Thyroid gland (tissue), 4 donors: ENCODE data around the gene ZCCHC9.

Source experiments
- POLR2A ChIP-seq, 2 donors: fragments of 450-650 bp; IDR thresholded peaks; one replicate each; pipeline ENCODE4 v1.6.1; 2017; ENCODE audit warnings: antibody characterized with exemption in 2 of 2, mild to moderate bottlenecking in 2 of 2, moderate library complexity in 1 of 2
- TF ChIP-seq, protein P1 (sequence below), 6 experiments: fragments of 200-600 bp in 3 of 6; fragments of 450-650 bp in 3 of 6; sonication (generic) in 3 of 6; IDR thresholded peaks; one replicate each; pipeline ENCODE4 v1.5.1; 2016 to 2019; ENCODE audit warnings: antibody characterized with exemption in 6 of 6, mild to moderate bottlenecking in 2 of 6, inconsistent platforms in 1 of 6, moderate library complexity in 1 of 6

DNA sequence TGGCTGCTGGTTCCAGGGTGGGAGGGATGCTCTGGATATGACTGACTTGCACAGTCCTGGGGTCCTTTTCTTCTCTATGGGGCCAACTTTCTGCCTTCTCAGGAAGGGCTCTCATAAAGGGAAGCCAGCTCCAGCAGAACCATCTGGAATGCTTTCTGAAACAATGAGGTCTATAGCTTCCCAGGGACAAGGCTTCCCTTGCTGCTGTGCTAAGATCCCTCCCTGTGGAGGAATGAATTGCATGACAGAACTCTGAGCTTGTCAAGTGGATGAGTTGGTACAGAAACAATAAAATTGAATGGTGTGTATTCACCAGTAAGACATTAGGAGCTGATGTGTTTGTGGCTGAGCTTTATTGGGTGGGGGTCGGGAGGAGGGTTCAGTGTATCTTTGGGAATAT lies 48.5 kb upstream of the ZCCHC9 start:
- TF ChIP-seq, protein P1, sequence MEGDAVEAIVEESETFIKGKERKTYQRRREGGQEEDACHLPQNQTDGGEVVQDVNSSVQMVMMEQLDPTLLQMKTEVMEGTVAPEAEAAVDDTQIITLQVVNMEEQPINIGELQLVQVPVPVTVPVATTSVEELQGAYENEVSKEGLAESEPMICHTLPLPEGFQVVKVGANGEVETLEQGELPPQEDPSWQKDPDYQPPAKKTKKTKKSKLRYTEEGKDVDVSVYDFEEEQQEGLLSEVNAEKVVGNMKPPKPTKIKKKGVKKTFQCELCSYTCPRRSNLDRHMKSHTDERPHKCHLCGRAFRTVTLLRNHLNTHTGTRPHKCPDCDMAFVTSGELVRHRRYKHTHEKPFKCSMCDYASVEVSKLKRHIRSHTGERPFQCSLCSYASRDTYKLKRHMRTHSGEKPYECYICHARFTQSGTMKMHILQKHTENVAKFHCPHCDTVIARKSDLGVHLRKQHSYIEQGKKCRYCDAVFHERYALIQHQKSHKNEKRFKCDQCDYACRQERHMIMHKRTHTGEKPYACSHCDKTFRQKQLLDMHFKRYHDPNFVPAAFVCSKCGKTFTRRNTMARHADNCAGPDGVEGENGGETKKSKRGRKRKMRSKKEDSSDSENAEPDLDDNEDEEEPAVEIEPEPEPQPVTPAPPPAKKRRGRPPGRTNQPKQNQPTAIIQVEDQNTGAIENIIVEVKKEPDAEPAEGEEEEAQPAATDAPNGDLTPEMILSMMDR (IDR thresholded peaks at IDR 0.05), result no peak
- no peak for TF ChIP-seq POLR2A (IDR thresholded peaks at IDR 0.05)
